Measurements from ENCODE around the gene GAB4. TPM values are rescaled to one million over a fixed set of nuclear protein-coding genes. Genes with fewer than 3 reads are reported as not detected.

GAB4 gene
- total and polyA plus RNA-seq, 2 of the 8 experiments (the other 6 are each of a cell fraction or from before 2014, with no cell fraction given): 0.03 to 0.17 TPM

DNA sequence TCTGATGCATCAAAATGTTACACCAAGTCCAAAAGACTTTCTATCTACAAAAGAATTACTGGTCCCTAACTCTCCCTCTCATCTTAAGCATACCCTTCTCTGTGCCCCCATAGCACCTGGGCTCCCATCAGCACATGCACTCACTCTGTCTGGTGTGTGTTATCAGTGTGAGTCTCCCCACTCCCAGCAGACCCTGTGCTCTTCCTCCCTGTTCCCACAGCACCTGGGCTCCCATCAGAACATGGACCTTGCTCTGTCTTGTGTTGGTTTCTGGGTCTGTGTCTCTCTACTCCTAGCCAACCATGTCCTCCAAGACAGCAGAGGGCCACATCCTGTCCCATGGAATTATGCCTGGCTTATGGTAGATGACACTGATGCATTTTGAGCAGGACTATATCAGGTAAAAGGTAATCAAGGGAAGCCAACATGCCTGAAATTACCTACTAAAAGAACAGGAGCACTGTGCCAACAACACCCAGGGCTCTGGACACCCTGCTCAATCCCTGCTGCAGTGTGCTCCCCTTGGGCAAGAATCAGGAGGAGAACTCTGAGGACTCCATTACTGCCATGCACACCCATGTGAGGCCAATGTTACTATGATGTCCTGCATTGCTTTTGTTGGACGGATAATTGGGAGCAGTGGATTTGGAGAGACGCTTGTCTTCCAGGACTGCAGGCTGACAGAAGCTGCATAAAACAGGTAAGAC is 34.3 kb downstream of the GAB4 start (continued):
- TF ChIP-seq, protein P1, sequence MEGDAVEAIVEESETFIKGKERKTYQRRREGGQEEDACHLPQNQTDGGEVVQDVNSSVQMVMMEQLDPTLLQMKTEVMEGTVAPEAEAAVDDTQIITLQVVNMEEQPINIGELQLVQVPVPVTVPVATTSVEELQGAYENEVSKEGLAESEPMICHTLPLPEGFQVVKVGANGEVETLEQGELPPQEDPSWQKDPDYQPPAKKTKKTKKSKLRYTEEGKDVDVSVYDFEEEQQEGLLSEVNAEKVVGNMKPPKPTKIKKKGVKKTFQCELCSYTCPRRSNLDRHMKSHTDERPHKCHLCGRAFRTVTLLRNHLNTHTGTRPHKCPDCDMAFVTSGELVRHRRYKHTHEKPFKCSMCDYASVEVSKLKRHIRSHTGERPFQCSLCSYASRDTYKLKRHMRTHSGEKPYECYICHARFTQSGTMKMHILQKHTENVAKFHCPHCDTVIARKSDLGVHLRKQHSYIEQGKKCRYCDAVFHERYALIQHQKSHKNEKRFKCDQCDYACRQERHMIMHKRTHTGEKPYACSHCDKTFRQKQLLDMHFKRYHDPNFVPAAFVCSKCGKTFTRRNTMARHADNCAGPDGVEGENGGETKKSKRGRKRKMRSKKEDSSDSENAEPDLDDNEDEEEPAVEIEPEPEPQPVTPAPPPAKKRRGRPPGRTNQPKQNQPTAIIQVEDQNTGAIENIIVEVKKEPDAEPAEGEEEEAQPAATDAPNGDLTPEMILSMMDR (IDR thresholded peaks at IDR 0.05; ENCODE audit: control extremely low read depth in 1 of 3, insufficient read depth in 1 of 3, low read depth in 1 of 3, low read length in 3 of 3): no peak
- no peak for TF ChIP-seq SRF (IDR thresholded peaks at IDR 0.05; ENCODE audit: low read depth, low read length)

Data from H1 (cell line).